Ovary (tissue), 3 donors: ENCODE data around the gene PTPRN2.

Experiments
- POLR2A ChIP-seq: fragments of 450-650 bp; IDR thresholded peaks from one replicate; pipeline ENCODE4 v1.6.1; 2017; ENCODE audit warnings: antibody characterized with exemption, mild to moderate bottlenecking, moderate library complexity
- TF ChIP-seq, protein P1 (sequence below), 3 donors: fragments of 450-650 bp in 2 of 3; fragments of 200-600 bp in 1 of 3; IDR thresholded peaks; one replicate each; pipeline versions ENCODE4 v1.5.1 to v1.8.0; 2016 to 2022; ENCODE audit warnings: antibody characterized with exemption in 3 of 3, mild to moderate bottlenecking in 1 of 3
- donor health status: DM: no; HTN: no; CAD: no.

DNA sequence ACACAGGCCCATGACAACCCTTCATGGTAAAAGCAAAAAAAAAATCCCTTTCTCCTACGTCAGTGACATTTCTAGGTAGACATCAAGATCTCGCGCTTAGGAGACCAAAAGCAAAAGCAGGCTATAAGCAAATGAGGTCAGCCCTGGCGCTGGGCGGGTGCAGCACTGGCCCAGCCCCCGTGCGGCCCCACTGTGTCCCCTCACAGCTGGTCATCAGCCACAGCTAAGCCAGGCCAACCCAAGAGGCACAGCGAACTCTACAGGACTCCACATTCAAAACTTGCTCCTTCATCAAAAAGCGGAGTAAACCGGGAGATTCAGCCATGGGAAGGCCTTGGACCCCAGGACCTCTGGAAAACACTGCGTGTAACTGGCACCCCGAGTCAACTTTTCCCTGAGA lies 113.7 kb downstream of the PTPRN2 start:
- TF ChIP-seq, protein P1, sequence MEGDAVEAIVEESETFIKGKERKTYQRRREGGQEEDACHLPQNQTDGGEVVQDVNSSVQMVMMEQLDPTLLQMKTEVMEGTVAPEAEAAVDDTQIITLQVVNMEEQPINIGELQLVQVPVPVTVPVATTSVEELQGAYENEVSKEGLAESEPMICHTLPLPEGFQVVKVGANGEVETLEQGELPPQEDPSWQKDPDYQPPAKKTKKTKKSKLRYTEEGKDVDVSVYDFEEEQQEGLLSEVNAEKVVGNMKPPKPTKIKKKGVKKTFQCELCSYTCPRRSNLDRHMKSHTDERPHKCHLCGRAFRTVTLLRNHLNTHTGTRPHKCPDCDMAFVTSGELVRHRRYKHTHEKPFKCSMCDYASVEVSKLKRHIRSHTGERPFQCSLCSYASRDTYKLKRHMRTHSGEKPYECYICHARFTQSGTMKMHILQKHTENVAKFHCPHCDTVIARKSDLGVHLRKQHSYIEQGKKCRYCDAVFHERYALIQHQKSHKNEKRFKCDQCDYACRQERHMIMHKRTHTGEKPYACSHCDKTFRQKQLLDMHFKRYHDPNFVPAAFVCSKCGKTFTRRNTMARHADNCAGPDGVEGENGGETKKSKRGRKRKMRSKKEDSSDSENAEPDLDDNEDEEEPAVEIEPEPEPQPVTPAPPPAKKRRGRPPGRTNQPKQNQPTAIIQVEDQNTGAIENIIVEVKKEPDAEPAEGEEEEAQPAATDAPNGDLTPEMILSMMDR (IDR thresholded peaks at IDR 0.05), result no peak
- TF ChIP-seq POLR2A, result no peak
